Limb (tissue), 2 donors: ENCODE results near the gene URI1.
"Not testable (repeated sequence)": the region's sequence is repeated elsewhere in the genome, so short reads cannot be mapped to it uniquely, and the experiment has no call there.

Experiments
- DNase-seq, 2 donors: peaks; one replicate each; pipeline ENCODE4 v3.0.0-alpha.2; 2016; ENCODE audit errors: extremely low spot score in 2 of 2

Gene URI1

GRCh38 chr19:29941828-29942403, at the start of gene URI1:
Gene URI1, plus strand, starts transcription at chr19:29942239. Its CDS starts 309 bp downstream, at chr19:29942548.
- peak; percentile 83 to 97 for DNase-seq

- no peak for DNase-seq
Observed at GRCh38 chr19:29893606-29894284, 48.3 kb upstream of the URI1 start.

- no peak for DNase-seq
Observed at GRCh38 chr19:29896802-29897201, 45.2 kb upstream of the URI1 start.

- no peak for DNase-seq
Observed at GRCh38 chr19:29897466-29897865, 44.6 kb upstream of the URI1 start.

- DNase-seq, result no peak
Observed at GRCh38 chr19:29904017-29904416, 38.0 kb upstream of the URI1 start.

GRCh38 chr19:29908963-29909944, 32.8 kb upstream of the URI1 start:
- DNase-seq, result no peak

- no peak for DNase-seq
Observed at GRCh38 chr19:29914933-29915332, 27.1 kb upstream of the URI1 start.

GRCh38 chr19:29915832-29916231, 26.2 kb upstream of the URI1 start:
- DNase-seq, result not testable (repeated sequence)

- DNase-seq, result no peak
Observed at GRCh38 chr19:29917911-29918310, 24.1 kb upstream of the URI1 start.

- DNase-seq, result no peak
Observed at GRCh38 chr19:29918891-29919290, 23.1 kb upstream of the URI1 start.

GRCh38 chr19:29922972-29923371, 19.1 kb upstream of the URI1 start:
- no peak for DNase-seq

- no peak for DNase-seq
Observed at GRCh38 chr19:29923653-29924052, 18.4 kb upstream of the URI1 start.

GRCh38 chr19:29926031-29926430, 16.0 kb upstream of the URI1 start:
- no peak for DNase-seq

GRCh38 chr19:29926801-29927200, 15.2 kb upstream of the URI1 start:
- no peak for DNase-seq

GRCh38 chr19:29927944-29928625, 14.0 kb upstream of the URI1 start:
- no peak for DNase-seq

GRCh38 chr19:29928831-29929230, 13.2 kb upstream of the URI1 start:
- DNase-seq, result no peak

GRCh38 chr19:29934257-29934656, 7.8 kb upstream of the URI1 start:
- DNase-seq, result no peak

GRCh38 chr19:29934781-29935180, 7.3 kb upstream of the URI1 start:
- DNase-seq, result no peak

GRCh38 chr19:29936409-29936808, 5.6 kb upstream of the URI1 start:
- DNase-seq, result no peak

- no peak for DNase-seq
Observed at GRCh38 chr19:29939628-29940027, 2.4 kb upstream of the URI1 start.

GRCh38 chr19:29940971-29941585, 961 bp upstream of the URI1 start:
- DNase-seq, result no peak
